Measurements from ENCODE around the gene ACOD1.

Gene ACOD1

GRCh38 chr13:76992548-76993001 lies 44.3 kb downstream of the ACOD1 start:
- no peak for DNase-seq

- no peak for DNase-seq
Observed at GRCh38 chr13:76993021-76993420, 44.7 kb downstream of the ACOD1 start.

DNA sequence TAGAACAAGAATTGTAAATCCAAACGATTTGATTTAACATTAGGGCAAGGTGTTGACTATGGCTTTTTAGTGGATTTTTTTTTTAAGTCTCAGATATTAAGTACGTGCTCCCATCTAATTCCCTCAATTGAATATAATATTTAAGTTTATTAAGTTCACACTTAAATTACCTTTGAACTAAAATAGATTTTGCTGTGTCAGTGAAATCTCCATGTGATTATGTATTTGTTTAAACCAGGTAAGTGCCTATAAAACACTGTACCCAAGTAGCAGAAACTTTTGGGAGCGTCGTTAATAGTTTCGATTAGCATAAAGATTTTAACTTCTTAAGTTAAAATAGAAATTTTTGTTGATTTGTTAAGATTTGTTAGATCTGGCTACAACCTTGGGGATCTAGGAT lies 45.2 kb downstream of the ACOD1 start:
- no peak for DNase-seq

- no peak for DNase-seq
Observed at GRCh38 chr13:76994281-76994680, 46.0 kb downstream of the ACOD1 start.

- no peak for DNase-seq
Observed at GRCh38 chr13:77000475-77000874, 52.2 kb downstream of the ACOD1 start.

DNA sequence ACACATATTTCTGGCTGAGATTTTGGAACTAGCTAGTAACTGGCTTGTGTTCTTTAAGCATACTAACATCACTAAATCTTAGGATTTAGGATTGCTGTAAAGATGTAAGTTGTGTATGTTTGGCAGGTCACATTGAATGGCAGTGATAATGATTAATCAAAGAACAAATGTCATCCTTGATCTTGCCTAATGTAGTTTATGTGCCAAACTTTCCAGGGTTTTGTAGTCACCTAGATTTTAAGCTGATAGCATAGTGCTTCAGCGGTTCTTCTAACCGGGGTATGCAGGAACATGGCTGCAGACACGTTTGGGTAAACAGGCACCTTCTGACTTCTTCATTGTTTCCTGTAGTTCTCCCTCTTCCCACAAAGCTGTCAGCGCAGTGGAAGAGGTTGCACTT lies 53.2 kb downstream of the ACOD1 start:
- no peak for DNase-seq

DNA sequence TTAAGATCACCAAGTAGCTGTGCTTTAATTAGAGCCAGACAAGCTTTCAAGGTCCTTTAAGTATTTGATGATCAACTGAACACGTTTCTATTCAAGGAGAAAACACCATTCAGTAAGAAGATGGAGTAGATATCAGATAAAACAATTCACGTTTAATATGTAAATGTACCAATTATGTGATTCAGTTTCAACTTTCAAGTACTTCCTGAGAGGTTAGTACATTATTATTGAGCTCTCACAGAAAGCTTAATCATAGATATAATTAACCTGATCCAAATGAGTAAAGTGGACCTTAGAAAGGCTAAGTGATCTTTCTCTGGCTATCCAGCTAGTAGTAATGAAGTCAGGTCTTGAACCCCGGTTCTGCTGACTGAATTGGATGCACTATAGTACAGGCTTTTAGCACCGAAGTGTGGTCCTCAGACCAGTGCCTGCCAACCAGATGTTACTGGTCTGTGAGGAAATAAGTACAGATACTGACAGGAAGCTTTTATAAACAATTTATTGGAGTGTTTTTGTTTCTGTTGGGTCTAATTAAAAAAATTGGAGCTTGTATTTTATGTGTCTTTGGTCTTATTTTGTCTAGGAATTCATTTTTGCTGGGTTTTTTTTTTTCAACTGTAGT lies 53.8 kb downstream of the ACOD1 start:
- no peak for DNase-seq

GRCh38 chr13:77002590-77003190 lies 54.4 kb downstream of the ACOD1 start:
- DNase-seq, result peak; percentile 52

All from eye (tissue), 1 donor.